GM18861 (cell line): ENCODE measurements around the gene PTPRCAP.
"Not testable (repeated sequence)": the region's sequence is repeated elsewhere in the genome, so short reads cannot be mapped to it uniquely, and the experiment has no call there.

Experiments used
- ATAC-seq: cut with Tn5 transposase; IDR thresholded peaks from one replicate; pipeline ENCODE4 v1.9.1; 2021; ENCODE audit not compliant: unreplicated experiment

Gene PTPRCAP

DNA sequence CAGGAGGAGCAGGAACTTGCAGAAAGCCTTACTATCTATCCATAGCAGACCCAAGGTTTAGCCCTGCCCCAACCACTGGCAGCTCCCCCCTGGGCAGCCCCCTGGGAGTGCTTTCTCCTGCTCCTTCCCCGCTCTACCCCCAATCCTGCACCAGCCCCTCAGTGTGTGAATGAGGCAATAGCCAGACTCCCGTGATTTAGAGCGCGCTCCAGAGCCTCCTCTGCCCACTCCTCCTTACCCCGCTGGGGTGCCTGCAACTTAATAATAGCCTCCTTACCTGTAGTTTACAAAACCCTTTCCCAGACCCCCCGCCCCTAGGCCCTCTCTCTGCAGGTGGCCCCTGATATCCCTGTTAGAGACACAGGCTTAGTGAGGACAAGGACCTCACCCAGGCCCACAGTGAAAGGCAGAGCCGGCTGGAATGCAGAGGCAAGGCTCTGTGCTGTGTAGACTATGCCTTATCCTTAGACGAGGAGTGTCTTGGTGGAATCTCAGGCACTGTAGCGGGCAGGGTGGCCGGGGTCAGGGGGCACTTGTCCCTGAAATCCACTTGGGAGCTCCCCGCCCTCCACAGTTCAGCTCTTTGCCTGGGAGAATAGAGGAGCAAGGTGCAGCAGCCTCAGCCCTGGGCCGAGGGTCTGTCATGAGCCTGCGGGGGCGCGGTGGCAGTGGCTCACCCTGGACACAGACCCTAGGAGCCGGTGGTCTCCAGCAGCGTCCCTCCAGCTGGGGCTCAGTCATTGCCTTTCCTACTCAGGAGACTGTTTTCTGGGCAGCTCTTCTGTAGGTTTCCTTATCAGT, 26.3 kb downstream of the PTPRCAP start:
- ATAC-seq: no peak

DNA sequence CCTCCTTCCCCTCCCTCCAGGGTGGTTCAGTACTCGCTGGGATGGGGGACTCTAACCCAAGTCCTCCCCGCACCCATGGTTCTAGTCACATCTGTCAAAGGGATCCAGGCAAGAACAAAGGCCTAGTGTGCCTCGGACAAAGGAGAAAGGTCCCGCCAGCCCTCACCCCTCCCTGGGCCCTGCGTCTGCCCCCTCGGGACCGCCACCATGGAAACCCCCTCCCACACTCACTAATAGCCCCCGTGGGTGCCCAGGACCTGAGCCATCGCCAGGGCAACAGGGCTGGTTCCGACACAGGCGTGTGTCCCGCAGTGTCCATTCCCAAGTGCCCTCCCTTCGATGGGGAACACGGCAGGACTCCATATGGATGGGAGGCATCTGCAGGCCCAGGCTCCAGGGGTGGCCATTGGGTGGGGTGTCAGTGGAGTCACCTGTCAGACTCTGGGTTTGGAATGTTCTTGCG, 27.1 kb downstream of the PTPRCAP start:
- no peak for ATAC-seq

DNA sequence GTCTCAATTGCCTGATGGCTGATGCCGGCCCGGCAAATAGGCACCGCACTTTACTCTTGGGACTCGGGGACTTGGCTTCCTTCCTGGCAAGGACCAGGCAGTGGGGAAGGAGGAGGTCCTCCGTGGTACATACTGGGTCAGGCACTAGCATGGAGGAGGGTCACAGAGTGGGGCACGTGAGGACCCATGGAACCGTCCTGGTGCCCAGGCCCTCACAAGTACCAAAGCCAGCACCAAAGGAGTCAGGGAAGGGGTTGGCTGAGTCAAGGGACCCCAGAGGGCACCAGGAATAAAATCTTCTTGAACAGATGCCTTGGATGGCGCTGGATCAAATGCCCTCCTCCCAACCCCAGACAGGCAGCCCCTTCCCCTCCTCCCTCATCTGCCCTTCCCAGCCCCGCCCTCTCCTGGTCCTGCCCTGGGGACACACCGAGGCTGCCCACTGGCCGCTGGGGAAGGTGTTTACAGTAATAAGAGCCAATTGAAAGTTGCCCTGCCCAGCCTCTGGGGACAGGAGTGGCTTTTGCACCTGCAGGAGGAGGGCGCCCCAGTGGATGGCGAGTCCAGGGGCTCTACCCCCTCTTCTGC, 27.6 kb downstream of the PTPRCAP start:
- no peak for ATAC-seq

GRCh38 chr11:67409261-67409666, 28.2 kb downstream of the PTPRCAP start:
- ATAC-seq: no peak

GRCh38 chr11:67408437-67409200, 28.9 kb downstream of the PTPRCAP start:
- ATAC-seq: no peak

DNA sequence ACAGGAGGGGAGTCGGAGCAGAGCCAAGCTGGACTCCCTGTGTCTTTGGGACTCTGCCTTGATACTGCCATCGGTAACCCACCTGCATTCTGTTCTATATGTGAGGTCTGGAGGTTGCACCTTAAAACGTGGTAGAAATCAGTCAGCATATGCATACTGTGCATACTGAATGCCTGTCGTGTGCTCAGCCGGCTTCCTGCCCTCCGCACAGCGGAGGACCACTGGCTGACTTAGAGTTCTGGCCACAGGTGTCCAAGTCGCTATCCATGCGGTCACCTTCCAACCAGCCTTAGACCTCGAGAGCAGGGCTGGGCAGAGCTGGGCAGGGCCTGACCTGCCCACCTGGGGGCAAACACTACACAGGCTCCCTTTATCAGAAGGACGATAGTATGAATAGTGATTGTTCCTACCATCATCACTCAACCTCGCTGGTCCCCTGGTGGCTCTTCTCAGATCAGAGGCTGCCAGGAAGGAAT, 29.8 kb downstream of the PTPRCAP start:
- no peak for ATAC-seq

DNA sequence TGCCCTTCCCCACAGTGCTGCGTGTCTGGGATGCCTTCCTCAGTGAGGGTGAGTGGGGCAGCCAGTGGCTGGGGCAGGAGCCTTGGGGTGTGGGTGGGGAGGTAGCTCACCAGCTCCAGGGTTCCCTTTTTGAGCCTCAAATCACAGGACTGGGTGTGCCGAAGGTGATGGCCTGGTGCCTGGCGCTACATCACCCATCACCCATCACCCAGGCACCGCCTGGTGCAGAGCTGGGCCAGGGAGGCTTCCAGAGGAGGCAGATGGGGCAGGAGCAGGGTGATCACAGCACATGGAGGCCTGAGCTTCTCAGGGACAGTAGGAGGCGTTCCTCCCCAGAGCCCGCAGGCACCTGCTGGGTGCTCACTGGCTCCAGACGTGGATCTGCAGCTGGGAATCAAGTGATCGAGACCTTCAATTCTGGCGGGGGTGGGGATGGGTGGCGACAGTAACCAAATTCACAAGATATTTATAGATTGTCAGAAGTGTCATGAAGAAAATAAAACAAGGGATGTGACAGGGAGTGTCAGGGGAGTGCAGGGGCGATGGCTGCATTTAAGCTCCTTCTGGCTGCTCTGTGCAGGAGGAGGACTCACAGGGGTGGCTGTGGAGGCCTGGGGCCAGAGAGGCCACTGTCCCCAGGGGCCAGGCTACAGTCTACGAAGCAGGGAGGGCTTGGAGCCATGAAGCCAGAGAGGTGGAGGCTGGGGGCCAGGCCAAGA, 30.4 kb downstream of the PTPRCAP start:
- ATAC-seq: no peak

GRCh38 chr11:67406420-67406968, 31.0 kb downstream of the PTPRCAP start:
- ATAC-seq: no peak

GRCh38 chr11:67405688-67406339, 31.7 kb downstream of the PTPRCAP start:
- ATAC-seq: no peak

DNA sequence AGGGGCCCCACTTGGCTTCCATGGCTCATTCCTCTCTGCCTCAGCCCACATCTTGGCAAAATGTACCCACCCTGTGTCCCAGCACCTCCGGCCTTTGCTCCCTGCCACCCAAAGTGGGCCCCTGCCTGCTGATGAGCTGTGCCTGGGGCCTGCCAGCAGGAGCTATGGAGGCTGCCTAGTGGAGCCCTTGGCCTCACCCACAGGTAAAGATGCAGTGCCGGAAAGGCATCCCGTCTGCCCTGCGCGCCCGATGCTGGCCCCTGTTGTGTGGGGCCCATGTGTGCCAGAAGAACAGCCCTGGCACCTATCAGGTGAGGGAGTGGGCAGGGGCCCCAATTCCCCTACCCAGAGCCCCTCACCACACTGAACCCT, 32.3 kb downstream of the PTPRCAP start:
- ATAC-seq: no peak

DNA sequence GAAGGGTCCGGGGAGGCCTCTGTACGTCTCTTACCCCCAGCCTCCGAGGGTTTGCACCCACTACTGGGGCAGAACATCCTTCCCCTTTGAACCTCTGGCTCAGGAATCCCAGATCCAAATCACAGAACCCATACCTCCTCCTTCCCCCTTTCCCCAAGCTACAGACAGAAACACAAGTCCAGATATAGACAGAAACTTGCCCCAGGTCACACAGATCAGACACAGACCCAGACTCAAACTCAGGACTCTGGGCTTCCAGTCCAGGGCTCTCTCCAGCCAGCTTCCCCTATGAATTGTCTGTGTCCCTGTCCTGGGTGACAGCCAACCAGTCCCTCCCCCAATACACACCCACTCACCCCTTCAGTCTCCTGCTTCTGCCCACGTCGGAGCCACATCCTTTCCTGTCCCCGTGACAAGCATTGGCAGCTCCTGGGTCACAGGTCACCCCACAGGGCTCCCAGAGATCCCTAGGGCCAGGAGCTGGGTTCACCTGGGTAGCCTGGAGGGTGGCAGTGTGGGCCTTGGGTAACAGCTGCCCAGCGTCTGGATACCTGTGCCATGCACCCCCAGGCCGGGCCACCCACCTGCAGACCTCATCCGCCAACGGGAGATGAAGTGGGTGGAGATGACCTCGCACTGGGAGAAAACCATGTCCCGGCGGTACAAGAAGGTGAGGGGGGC, 32.8 kb downstream of the PTPRCAP start:
- no peak for ATAC-seq

- not testable (repeated sequence) for ATAC-seq
These were observed 34.4 kb downstream of the PTPRCAP start for GRCh38 chr11:67403085-67403484.

DNA sequence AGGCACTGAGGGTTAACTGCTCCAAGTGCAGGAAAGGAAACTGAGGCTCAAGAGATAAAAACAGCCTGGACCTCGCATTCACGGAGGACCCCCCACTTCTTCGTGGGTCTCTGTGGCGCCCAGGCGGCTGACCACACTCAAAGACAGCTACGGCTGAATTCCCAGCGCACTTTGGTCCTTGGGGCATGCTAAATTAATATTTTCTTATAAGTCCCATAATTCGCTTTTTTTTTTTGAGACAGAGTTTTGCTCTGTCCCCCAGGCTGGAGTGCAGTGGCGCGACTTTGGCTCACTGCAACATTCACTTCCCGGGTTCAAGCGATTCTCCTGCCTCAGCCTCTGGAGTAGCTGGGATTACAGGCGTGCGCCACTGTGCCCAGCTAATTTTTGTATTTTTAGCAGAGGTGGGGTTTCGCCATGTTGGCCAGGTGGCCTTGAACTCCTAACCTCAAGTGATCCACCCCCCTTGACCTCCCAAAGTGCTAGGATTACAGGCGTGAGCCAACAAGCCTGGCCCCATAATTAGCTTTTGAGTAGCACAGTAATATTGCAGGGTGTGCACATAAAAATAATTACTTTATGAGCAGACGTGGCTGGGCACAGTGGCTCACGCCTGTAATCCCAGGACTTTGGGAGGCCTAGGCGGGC, 35.2 kb downstream of the PTPRCAP start:
- ATAC-seq: not testable (repeated sequence)

- peak; percentile 46 for ATAC-seq
These were observed 35.8 kb downstream of the PTPRCAP start, which contains the start of gene PPP1CA for GRCh38 chr11:67401495-67402191. TSS of gene PPP1CA (minus strand) at chr11:67401858. CDS start at chr11:67401782, 76 bp downstream.

DNA sequence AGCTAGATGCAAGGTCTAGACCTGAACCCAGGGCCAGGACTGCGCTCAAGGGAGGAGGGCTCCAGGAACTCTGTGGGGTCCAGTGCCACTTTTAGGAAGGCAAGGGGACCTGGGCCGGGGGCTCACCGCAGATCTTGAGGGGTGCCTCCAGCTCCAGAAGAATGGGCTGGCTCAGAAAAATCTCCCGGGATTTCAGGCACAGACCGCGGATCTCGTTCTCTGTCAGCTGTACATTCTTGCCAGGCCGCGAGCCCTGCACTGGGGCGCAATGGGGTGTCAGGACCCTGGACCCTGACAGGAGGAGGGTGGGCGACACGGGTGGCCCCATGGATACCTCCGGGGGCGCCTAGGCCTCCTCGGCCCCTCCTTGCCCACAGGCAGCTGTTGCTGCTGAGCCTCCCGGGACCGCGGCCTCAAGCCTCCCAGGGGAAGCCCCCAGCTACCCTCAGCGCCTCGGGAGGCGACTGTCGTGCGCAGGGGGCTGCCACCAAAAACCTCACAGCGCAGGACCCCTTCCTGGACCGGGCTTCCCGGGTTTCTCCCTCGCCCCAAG, 36.5 kb downstream of the PTPRCAP start:
- peak; percentile 6 for ATAC-seq

GRCh38 chr11:67400251-67400941, 37.1 kb downstream of the PTPRCAP start:
- ATAC-seq: no peak
